GM13976 (cell line): ENCODE measurements around the gene DTD1.

Experiments
- DNase-seq: peaks from one replicate; pipeline ENCODE4 v3.0.0; 2012; ENCODE audit warnings: low spot score
- CTCF ChIP-seq: IDR thresholded peaks from 2 replicates; pipeline ENCODE4 v1.5.1; 2012; ENCODE audit warnings: borderline replicate concordance, mild to moderate bottlenecking; ENCODE audit not compliant: insufficient read depth; ENCODE audit errors: extremely low read depth, missing control alignments, control extremely low read depth
- in situ Hi-C: fragments of 300-500 bp; cut with MboI; formaldehyde crosslinking; loops from one replicate; pipeline ENCODE4 v1.12.0; 2022; ENCODE audit warnings: low sequenced_read_pairs, mixed read lengths, inconsistent platforms; ENCODE audit not compliant: unreplicated experiment

The DTD1 gene

DNA sequence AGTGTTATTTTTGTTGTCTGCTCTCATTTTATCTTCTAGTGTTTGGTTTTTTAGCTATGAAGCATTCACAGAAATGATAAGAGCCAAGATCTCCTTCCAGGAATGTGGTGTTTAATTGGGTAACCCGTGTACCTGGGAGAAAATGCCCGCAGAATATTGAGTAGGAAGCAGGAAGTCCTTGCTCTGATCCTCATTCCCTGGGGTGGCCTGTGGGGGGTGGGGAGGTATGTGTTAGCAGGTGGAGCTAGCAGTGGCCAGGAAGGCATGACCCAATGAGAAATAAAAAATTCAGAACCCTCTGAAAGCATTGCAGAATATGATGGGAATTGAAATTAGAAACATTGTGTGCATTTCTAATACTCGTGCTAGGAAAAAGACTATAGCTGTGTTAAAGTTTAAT is 100.8 kb downstream of the DTD1 start:
- in situ Hi-C loops: no loop called here
- DNase-seq: no peak
- TF ChIP-seq CTCF: no peak

- no peak for DNase-seq
- no peak for TF ChIP-seq CTCF
- in situ Hi-C loops: no loop called here
Observed at GRCh38 chr20:18689557-18689956, 101.7 kb downstream of the DTD1 start.

GRCh38 chr20:18692447-18692846 is 104.6 kb downstream of the DTD1 start:
- TF ChIP-seq CTCF: no peak
- in situ Hi-C loops: no loop called here
- DNase-seq: no peak

DNA sequence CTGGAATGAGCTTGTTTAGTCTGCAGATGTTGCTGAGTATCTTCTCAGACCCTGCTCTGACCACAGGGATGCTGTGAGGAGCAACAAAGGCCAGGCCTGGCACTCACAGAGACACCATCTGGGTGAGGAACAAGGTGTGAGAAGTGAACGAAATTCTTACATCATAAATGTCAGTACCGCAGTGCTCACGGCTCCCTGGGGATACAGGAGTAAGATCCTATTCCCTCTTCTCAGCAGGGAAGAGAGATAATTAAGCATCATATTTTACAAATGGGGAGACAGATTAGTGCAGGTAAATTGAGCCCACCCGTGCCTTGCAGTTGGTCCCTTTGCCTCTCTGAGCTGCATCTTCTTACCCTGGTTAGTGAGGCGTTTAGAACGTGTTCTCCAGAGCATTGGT is 106.2 kb downstream of the DTD1 start:
- in situ Hi-C loops: no loop called here
- TF ChIP-seq CTCF: no peak
- DNase-seq: no peak

- TF ChIP-seq CTCF: no peak
- in situ Hi-C loops: no loop called here
Observed at GRCh38 chr20:18695175-18695574, 107.3 kb downstream of the DTD1 start.

GRCh38 chr20:18698735-18699380 is 111.0 kb downstream of the DTD1 start:
- no peak for TF ChIP-seq CTCF
- in situ Hi-C loops: no loop called here
- no peak for DNase-seq

More at GRCh38 chr20:18695175-18695574, 107.3 kb downstream of the DTD1 start:
- DNase-seq: no peak
